ENCODE results near the gene ZBTB7C. TPM values are rescaled to one million over a fixed set of nuclear protein-coding genes. Genes with fewer than 3 reads are reported as not detected.

Gene ZBTB7C
- total and polyA plus RNA-seq, 2 of the 8 experiments (the other 6 are each of a cell fraction or from before 2014, with no cell fraction given) = 0.15 to 0.45 TPM

DNA sequence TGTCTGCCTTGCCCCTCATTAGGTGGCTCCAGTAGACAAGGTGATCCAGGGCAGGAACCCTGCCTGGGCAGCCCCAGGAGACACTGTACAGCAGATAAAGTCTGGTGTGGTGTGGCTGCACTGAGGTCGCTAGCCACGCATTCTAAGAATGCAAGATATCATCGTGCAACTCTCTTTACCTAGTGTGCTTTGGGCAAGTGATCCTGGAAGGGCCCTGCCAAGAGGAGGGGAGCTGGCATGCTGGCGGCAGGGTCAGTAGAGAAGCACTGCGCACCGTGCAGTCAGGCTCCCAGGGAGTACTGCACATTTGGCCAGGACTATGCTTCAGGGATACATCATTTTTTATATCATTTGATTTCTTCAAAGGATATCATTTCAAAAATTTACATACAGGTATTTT lies 283.5 kb downstream of the ZBTB7C start (continued):
- TF ChIP-seq, protein P1, sequence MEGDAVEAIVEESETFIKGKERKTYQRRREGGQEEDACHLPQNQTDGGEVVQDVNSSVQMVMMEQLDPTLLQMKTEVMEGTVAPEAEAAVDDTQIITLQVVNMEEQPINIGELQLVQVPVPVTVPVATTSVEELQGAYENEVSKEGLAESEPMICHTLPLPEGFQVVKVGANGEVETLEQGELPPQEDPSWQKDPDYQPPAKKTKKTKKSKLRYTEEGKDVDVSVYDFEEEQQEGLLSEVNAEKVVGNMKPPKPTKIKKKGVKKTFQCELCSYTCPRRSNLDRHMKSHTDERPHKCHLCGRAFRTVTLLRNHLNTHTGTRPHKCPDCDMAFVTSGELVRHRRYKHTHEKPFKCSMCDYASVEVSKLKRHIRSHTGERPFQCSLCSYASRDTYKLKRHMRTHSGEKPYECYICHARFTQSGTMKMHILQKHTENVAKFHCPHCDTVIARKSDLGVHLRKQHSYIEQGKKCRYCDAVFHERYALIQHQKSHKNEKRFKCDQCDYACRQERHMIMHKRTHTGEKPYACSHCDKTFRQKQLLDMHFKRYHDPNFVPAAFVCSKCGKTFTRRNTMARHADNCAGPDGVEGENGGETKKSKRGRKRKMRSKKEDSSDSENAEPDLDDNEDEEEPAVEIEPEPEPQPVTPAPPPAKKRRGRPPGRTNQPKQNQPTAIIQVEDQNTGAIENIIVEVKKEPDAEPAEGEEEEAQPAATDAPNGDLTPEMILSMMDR (IDR thresholded peaks at IDR 0.05; ENCODE audit: control extremely low read depth in 1 of 3, insufficient read depth in 1 of 3, low read depth in 1 of 3, low read length in 3 of 3) = no peak
- no peak for TF ChIP-seq GTF2F1 (IDR thresholded peaks at IDR 0.05; ENCODE audit: borderline replicate concordance, low read depth, low read length)
